ENCODE data around the gene SRF.

SRF gene

DNA sequence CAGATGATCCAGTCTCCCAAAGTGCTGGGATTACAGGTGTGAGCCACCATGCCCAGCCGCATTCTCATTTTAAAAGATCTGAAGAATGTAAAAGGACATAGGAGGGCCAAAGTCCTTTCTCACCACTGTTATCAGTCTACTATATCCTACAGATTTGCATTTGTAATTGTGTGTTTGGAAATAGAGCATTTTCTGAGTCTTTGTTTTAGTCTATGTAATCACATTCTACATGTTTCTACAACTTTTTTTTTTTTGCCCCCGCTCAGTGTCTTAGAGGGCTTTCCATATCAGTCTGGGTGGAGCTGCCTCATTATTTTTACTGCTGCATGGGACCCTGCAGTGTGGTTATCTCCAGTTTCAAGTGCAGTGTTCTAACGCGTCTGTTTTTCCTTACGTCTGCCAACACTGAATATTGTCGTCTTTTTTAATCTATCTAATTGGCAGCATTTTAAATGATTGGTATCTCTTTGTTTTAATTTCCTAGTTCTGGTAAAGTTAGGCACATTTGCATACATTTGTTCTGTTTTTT, 18.8 kb downstream of the SRF start:
- H3K4me1 ChIP-seq, result no peaks in the 10 kb centered on the region
- DNase-seq, result no peak
- H3K27ac ChIP-seq, result no peak overlapping the region
- no peaks in the 10 kb centered on the region for H3K27me3 ChIP-seq
- H3K36me3 ChIP-seq, result peaks cover 10 to 81% (median 64%) of the 10 kb centered on the region in 3 donors
- intact Hi-C loops (cut with DNase I; ENCODE audit: low total_unique reads), result no loop called here
- H3K4me3 ChIP-seq, result no peak overlapping the region
- H3K9me3 ChIP-seq, result no peaks in the 10 kb centered on the region
- TF ChIP-seq, protein P1, sequence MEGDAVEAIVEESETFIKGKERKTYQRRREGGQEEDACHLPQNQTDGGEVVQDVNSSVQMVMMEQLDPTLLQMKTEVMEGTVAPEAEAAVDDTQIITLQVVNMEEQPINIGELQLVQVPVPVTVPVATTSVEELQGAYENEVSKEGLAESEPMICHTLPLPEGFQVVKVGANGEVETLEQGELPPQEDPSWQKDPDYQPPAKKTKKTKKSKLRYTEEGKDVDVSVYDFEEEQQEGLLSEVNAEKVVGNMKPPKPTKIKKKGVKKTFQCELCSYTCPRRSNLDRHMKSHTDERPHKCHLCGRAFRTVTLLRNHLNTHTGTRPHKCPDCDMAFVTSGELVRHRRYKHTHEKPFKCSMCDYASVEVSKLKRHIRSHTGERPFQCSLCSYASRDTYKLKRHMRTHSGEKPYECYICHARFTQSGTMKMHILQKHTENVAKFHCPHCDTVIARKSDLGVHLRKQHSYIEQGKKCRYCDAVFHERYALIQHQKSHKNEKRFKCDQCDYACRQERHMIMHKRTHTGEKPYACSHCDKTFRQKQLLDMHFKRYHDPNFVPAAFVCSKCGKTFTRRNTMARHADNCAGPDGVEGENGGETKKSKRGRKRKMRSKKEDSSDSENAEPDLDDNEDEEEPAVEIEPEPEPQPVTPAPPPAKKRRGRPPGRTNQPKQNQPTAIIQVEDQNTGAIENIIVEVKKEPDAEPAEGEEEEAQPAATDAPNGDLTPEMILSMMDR (IDR thresholded peaks at IDR 0.05), result no peak

DNA sequence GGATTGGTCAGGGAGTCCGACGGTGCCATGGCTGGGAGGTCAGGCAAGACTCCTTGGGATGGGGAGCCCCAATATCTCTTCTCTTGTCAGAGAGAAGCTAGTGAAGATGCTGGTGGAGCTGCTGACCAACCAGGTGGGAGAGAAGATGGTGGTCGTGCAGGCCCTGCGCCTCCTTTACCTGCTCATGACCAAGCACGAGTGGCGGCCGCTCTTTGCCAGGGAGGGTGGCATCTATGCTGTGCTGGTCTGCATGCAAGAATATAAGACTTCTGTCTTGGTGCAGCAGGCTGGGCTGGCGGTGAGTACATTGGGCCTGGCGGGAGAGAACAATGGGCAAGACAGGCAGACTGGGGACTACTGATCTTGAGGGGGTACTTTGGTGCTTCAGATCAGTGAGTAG, 21.8 kb downstream of the SRF start:
- Histone ChIP-seq H3K27me3 (no peaks in the 10 kb centered on the region), H3K36me3 (peaks cover 40 to 81% (median 66%) of the 10 kb centered on the region in 3 donors), H3K4me1 (no peaks in the 10 kb centered on the region), H3K9me3 (no peaks in the 10 kb centered on the region), H3K4me3 (no peak overlapping the region), H3K27ac (no peak overlapping the region)
- intact Hi-C loops (cut with DNase I; ENCODE audit: low total_unique reads), result no loop called here
- TF ChIP-seq, protein P1 (IDR thresholded peaks at IDR 0.05), result no peak
- DNase-seq, result peak in 1 of 2 donors; percentile 50

DNA sequence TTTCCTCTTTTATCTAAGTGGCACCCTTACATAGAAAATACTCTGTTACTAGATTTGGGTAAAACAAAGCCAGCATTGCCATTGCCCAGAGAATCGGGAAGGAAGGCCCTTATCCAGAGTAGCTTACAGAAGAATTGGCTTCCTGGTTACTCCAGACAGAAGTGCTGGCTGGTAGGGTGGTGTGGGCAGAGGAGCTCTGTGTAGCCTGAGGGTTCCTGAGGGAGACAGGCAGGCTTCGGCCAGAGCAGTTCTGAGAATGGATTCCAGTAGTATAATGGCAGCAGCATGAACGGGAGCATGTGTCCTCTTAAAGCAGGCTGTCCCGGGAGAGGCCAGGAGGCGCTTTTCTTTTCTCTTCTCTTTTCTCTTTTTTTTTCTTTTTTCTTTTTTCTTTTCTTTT, 22.9 kb downstream of the SRF start:
- Histone ChIP-seq H3K9me3 (no peaks in the 10 kb centered on the region), H3K27ac (no peak overlapping the region), H3K36me3 (peaks cover 48 to 81% (median 65%) of the 10 kb centered on the region in 3 donors), H3K4me1 (no peaks in the 10 kb centered on the region), H3K27me3 (no peaks in the 10 kb centered on the region), H3K4me3 (no peak overlapping the region)
- intact Hi-C loops (cut with DNase I; ENCODE audit: low total_unique reads), result no loop called here
- TF ChIP-seq, protein P1 (IDR thresholded peaks at IDR 0.05), result no peak
- DNase-seq, result peak in 1 of 2 donors; percentile 7

DNA sequence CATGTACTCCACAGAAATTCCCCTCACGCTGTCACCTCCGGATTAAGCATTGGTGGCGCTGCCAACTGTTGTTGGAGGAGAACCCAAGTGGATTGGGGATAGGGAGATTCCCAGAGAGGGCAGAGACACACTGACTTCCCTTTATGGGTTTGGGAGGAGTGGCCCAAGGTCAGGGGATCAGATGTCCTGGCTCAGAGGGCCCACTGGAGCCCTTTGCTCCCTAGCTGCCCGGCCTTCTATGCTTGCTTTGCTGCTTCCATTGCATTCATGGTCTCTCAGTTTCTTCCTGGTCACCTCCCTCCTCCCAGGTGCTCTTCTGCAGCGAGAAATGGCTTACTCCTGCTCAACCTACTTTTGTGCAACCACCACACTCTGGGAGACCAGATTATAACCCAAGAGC, 25.3 kb downstream of the SRF start:
- Histone ChIP-seq H3K27me3 (no peaks in the 10 kb centered on the region), H3K27ac (no peak overlapping the region), H3K36me3 (peaks cover 52 to 98% (median 82%) of the 10 kb centered on the region in 3 donors), H3K4me3 (no peak overlapping the region), H3K4me1 (no peaks in the 10 kb centered on the region), H3K9me3 (no peaks in the 10 kb centered on the region)
- TF ChIP-seq, protein P1 (IDR thresholded peaks at IDR 0.05), result no peak
- DNase-seq, result no peak
- intact Hi-C loops (cut with DNase I; ENCODE audit: low total_unique reads), result no loop called here

DNA sequence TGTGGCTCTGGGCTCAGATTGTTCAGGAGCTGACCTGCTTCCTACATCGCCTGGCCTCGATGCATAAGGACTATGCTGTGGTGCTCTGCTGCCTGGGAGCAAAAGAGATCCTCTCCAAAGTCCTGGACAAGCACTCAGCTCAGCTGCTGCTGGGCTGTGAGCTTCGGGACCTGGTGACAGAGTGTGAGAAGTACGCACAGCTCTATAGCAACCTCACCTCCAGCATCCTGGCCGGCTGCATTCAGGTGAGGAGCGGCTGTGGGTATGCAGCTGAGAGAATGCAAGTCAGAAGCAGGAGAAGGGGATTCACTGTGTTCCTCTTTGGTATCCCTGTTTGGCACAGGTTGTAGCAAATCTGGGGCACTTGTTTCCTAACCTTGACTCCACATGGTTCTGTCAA, 28.8 kb downstream of the SRF start:
- H3K27ac ChIP-seq, result no peak overlapping the region
- H3K27me3 ChIP-seq, result no peaks in the 10 kb centered on the region
- no peaks in the 10 kb centered on the region for H3K4me1 ChIP-seq
- peaks cover 45 to 83% (median 57%) of the 10 kb centered on the region in 3 donors for H3K36me3 ChIP-seq
- TF ChIP-seq, protein P1 (IDR thresholded peaks at IDR 0.05), result no peak
- H3K4me3 ChIP-seq, result no peak overlapping the region
- H3K9me3 ChIP-seq, result no peaks in the 10 kb centered on the region
- peak in 1 of 2 donors; percentile 28 for DNase-seq
- intact Hi-C loops (cut with DNase I; ENCODE audit: low total_unique reads), result no loop called here

DNA sequence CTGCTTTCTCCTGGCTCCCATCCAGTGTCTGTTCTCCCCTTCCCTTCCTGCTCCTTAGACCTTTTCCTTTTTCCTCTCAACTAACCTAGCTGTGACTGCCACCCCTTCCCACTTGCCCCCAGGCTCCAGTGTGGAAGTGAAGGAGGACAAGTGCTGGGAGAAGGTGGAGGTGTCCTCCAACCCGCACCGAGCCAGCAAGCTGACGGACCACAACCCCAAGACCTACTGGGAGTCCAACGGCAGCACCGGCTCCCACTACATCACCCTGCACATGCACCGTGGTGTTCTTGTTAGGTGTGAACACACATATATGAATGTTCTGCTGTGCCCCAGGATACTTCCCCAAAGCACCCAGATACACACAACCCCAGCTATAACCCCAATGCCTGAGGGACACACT, 29.5 kb downstream of the SRF start:
- TF ChIP-seq, protein P1 (IDR thresholded peaks at IDR 0.05), result no peak

More for the DNA sequence above, 29.5 kb downstream of the SRF start:
- peak in 1 of 2 donors; percentile 44 for DNase-seq
- no peaks in the 10 kb centered on the region for H3K27me3 ChIP-seq
- H3K36me3 ChIP-seq, result peaks cover 44 to 83% (median 55%) of the 10 kb centered on the region in 3 donors
- H3K27ac ChIP-seq, result no peak overlapping the region
- intact Hi-C loops (cut with DNase I; ENCODE audit: low total_unique reads), result no loop called here
- no peaks in the 10 kb centered on the region for H3K4me1 ChIP-seq
- no peak overlapping the region for H3K4me3 ChIP-seq
- no peaks in the 10 kb centered on the region for H3K9me3 ChIP-seq

Measured in tibial artery (tissue), 4 donors.